HG03354 (cell line): ENCODE results near the gene TMEM248.
"Not testable (repeated sequence)": the region's sequence is repeated elsewhere in the genome, so short reads cannot be mapped to it uniquely, and the experiment has no call there.

Experiments used
- ATAC-seq: cut with Tn5 transposase; IDR thresholded peaks from one replicate; pipeline ENCODE4 v1.9.1; 2021; ENCODE audit warnings: mild to moderate bottlenecking; ENCODE audit not compliant: unreplicated experiment, poor library complexity, severe bottlenecking

Gene TMEM248

GRCh38 chr7:66994051-66994450 lies 73.0 kb downstream of the TMEM248 start:
- not testable (repeated sequence) for ATAC-seq

- peak; percentile 36 for ATAC-seq
These were observed 73.6 kb downstream of the TMEM248 start for GRCh38 chr7:66994691-66995049.

GRCh38 chr7:66995050-66995776 lies 74.2 kb downstream of the TMEM248 start, which contains the start of gene SBDS:
Gene SBDS (minus strand): TSS chr7:66995586. CDS start chr7:66995417, 169 bp downstream.
- ATAC-seq, result peak; percentile 64

GRCh38 chr7:66996444-66997191 lies 75.6 kb downstream of the TMEM248 start, which contains the start of gene TYW1:
Gene TYW1 (plus strand): TSS chr7:66996833. CDS start chr7:66996979, 146 bp downstream.
- peak; percentile 89 for ATAC-seq

GRCh38 chr7:67000601-67001258 lies 79.7 kb downstream of the TMEM248 start:
- ATAC-seq, result not testable (repeated sequence)

- not testable (repeated sequence) for ATAC-seq
These were observed 83.1 kb downstream of the TMEM248 start for GRCh38 chr7:67004145-67004544.

- ATAC-seq, result no peak
These were observed 85.9 kb downstream of the TMEM248 start for GRCh38 chr7:67006965-67007364.
